Astrocyte (in vitro differentiated cells and primary cell): ENCODE measurements around the gene GLRX.

Source experiments
- EZH2 ChIP-seq: IDR thresholded peaks from 2 replicates; pipeline ENCODE4 v1.6.1; 2012; ENCODE audit warnings: mild to moderate bottlenecking, low read length, inconsistent platforms; ENCODE audit not compliant: insufficient read depth
- TF ChIP-seq, protein P1 (sequence below): IDR thresholded peaks from 2 replicates; pipeline ENCODE4 v1.5.1; 2011; ENCODE audit warnings: low read depth, mild to moderate bottlenecking, inconsistent platforms, low read length, moderate library complexity; ENCODE audit not compliant: insufficient read depth

DNA sequence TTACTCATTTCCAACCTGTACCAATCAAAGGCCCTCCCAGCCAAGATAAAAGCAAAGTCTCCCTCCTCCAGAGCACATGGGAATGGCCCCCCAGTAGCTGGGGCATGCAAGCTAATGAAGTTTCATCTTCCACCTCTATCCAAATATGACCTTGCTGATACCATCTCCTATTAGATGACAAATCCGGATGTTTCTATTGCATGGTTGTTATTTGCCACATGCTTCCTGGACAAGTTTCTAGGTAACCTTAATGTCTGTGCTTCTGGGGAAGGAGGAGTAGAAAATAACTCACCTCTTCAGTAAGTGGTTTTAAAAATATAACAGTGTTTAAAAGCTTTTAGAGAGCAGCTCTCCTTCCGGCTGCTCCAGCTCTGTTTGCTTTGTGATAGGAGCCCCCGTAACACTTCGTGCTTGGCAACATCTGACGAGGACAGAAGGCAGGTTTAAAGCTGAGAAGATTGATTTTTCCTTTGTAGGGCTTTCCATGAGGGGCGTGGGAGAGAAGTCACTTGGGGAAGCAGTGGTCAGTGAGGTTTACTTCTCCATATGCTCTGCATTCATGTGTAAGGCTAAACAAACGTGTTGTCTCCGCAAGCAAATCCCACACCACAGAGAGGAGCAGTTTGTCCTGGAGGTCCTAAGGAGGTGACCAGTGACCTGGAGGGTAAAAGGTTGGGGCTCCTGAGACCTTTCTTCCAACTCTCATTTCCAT, 40.3 kb upstream of the GLRX start:
- TF ChIP-seq, protein P1, sequence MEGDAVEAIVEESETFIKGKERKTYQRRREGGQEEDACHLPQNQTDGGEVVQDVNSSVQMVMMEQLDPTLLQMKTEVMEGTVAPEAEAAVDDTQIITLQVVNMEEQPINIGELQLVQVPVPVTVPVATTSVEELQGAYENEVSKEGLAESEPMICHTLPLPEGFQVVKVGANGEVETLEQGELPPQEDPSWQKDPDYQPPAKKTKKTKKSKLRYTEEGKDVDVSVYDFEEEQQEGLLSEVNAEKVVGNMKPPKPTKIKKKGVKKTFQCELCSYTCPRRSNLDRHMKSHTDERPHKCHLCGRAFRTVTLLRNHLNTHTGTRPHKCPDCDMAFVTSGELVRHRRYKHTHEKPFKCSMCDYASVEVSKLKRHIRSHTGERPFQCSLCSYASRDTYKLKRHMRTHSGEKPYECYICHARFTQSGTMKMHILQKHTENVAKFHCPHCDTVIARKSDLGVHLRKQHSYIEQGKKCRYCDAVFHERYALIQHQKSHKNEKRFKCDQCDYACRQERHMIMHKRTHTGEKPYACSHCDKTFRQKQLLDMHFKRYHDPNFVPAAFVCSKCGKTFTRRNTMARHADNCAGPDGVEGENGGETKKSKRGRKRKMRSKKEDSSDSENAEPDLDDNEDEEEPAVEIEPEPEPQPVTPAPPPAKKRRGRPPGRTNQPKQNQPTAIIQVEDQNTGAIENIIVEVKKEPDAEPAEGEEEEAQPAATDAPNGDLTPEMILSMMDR = no peak
- TF ChIP-seq EZH2 = no peak
